GM21723 (cell line): ENCODE measurements around the gene MAGED1.

Source experiments
- ATAC-seq: cut with Tn5 transposase; IDR thresholded peaks from one replicate; pipeline ENCODE4 v1.9.1; 2021; ENCODE audit warnings: mild to moderate bottlenecking, moderate library complexity; ENCODE audit not compliant: unreplicated experiment

Gene MAGED1, protein sequence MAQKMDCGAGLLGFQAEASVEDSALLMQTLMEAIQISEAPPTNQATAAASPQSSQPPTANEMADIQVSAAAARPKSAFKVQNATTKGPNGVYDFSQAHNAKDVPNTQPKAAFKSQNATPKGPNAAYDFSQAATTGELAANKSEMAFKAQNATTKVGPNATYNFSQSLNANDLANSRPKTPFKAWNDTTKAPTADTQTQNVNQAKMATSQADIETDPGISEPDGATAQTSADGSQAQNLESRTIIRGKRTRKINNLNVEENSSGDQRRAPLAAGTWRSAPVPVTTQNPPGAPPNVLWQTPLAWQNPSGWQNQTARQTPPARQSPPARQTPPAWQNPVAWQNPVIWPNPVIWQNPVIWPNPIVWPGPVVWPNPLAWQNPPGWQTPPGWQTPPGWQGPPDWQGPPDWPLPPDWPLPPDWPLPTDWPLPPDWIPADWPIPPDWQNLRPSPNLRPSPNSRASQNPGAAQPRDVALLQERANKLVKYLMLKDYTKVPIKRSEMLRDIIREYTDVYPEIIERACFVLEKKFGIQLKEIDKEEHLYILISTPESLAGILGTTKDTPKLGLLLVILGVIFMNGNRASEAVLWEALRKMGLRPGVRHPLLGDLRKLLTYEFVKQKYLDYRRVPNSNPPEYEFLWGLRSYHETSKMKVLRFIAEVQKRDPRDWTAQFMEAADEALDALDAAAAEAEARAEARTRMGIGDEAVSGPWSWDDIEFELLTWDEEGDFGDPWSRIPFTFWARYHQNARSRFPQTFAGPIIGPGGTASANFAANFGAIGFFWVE

DNA sequence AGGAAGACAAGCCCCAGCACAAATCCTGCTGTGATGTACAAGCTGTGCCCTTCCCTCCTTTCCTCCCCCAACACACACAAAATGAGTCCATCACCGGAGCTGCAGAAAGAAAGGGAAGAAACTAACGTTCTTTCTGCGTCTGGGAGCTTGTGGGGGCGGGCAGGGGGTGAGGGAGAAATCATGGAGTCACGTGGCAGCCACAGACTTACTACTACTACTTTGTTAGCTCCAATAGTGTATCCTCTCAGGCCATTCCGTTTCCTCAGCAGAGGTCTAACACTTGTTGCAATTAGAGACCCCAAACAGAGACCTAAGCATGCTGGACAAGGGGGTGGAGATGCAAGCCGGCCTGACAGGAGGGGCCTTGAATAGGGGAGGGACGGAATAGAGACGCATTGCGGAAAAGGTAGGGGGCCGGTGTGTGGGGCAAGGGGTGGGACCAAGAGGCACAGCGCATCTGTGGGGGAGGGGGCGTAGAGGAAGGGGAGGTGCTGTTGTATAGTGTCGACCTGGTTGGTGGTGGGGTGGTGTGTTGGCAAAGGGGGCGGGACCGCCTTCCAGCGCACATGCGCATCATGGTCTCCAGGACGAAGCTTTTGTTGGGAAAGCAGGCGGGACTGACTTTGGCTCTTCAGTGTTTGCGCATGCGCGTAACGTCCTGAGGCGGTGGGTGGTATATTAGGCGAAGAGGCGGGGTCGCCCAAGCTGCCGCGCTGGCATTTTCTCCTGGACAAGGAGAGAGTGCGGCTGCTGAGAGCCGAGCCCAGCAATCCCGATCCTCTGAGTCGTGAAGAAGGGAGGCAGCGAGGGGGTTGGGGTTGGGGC, at the start of gene MAGED1:
TSS of gene MAGED1 (plus strand) at position 703 of the 825 bp plus-strand sequence. CDS start 682 bp downstream, outside the sequence.
- ATAC-seq: peak; percentile 63

DNA sequence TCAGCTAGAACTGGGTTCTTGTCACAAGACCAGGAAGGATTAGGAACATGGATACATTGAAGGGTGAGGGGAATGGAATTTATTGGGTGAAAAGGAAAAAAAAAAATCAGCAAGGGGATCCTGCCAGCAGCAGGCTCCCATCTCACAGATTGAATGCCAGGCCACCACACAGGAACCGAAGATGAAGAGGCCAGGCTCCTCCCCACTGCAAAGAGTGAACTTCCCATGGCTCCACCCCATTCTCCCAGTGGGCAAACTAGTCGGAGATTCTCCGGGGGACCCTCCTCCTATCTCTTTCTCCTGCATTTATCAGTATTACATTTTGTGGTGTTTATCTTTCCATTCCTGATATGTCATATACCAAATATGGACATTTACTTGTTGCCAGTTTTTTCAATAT, 46.0 kb upstream of the MAGED1 start:
- no peak for ATAC-seq

DNA sequence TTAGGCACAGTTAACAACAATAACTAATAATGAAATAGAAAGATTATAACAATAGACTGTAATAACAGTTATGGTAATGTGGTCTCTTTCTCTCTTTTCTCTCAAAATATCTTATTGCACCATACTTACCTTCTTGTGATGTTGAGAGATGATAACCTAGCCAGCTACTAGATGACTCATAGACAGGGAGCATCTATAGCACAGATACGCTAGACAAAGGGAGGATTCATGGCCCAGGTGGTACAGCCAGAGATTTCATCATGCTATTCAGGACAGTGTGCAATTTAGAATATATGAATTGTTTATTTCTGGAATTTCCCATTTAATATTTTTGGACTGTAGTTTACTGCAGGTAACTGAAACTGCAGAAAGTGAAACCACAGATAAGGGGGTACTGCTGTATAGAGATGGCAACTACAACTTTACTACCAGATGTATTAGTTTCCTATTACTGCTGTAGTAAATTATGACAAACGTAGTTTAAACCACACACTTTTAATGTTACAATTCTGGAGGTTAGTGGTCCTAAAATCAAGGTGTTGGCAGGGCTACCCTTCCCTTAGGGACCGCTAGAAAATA, 41.8 kb upstream of the MAGED1 start:
- peak; percentile 60 for ATAC-seq

DNA sequence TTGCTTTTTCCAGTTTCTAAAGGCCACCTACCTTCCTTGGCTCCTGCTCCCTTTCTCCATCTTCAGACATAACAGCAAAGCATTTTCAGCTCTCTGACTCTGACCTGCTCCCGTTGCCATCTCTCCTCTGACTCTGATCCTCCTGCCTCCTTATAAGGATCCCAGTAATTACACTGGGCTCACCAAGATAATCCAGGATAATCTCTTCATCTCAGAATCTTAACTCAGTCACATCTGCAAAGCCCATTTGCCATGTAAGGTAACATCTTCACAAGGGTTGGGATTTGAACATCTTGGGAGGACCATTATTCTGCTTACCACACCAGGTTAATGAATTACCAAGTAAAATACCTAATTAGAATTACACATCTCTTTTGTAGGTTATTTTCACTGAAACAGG, 41.3 kb upstream of the MAGED1 start:
- ATAC-seq: no peak

DNA sequence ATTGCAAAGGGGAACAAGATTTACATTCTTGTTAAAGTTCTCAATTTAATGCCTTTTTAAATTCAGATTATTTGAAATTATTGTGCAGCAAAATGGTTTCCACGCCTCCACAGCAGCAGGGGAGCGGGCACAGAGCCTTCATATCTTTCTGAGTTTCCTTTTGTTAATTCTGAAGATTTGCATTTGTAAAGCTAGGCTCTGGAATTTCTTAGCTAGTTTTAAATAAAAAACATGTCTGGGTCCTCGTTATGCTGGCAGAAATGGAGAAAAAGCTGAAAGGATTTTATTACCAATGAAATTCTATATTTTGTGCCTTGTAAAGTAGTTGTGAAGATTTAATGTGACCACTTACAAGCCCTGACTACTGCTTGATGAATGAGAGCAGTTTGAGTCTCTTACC, 40.8 kb upstream of the MAGED1 start:
- no peak for ATAC-seq

DNA sequence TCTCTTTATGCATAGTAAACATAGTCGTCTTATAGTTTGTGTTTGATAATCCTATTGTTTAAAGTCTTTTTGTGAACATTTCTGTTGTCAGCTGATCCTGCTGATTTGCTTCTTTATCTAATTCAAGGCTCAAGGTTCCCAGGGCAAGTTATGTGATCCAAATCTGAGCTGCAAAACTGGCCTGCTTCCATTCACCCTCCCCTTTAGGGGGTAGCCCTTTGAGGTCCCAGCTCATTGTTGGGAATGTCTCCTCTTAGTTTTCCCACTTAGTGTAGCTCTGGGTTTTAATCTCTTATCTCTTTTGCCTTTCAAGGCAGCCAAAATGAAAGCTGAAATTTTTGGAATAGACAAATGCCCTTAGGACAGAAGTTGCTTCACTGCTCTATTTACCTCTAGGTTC, 40.2 kb upstream of the MAGED1 start:
- no peak for ATAC-seq

DNA sequence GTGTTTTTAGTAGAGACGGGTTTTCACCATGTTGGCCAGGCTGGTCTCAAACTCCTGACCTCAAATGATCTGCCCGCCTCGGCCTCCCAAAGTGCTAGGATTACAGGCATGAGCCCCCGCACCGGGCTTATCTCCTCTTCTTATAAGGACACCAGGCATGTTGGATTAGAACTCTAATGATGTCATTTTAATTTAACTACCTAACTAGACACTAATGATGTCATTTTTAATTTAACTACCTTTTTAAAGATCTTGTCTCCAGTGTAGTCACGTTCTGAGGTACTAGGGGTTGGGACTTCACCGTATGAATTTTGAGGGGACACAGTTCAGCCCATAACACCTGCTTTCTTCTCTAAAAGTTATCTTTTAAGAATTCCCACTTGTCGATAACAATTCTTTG, 37.7 kb upstream of the MAGED1 start:
- no peak for ATAC-seq

DNA sequence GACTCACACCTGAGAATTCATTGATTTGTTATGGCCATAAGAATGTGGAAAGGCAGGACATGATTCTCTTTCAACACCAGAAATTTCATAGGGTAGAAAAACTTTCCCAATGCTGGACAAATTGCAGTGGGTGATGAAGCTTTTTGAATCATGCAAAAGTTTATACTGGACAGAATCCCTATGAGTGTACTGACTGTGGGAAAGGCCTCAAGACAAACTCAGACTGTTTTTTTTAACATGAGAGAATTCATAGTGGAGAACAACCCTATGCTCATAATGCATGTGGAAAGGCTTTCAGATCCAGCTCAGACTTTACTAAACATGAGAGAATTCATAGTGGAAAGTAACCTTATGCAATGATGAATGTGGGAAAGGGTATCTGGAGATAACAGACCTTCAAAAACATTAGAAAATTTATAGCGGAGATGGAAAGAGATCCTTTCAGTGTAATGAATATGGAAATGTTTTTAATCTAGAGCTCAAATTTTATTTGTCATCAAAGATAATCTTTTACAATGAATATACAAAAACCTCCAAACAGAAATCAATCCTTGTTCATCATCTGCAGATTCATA, 36.2 kb upstream of the MAGED1 start:
- no peak for ATAC-seq

DNA sequence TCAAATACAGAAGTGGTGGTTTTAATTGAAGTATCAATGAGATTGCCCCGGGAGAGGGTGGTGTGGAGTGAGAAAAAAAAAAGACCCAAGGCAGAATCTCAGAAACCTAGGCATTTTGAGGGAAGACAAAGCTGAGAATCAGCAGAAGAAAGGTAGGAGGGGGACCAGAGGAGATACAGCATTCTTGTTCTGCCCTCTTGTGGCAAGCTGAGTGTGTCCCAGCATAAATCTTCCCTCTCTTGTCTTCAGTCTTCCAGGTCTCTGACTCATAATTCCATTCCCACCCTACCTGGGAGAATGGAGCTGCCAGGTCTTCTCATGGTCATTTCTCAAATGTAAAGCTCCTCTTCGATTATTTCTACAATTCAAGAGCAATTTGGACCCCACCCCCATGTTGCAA, 32.7 kb upstream of the MAGED1 start:
- no peak for ATAC-seq

DNA sequence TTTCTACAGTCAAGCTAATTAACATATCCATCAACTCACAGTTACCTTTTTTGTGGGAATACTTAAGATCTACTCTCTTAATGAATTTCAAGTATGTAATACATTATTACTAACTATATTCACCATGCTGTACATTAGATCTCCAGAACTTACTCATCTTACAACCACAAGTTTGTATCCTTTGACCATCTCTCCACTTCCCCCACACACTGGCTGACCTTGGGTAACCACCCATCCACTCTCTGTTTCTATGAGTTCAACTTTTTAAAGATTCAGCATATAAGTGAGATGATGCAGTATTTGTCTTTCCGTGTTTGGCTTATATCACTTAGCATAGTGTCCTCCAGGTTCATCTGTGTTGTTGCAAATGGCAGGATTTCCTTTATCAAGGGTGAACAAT, 30.5 kb upstream of the MAGED1 start:
- no peak for ATAC-seq

DNA sequence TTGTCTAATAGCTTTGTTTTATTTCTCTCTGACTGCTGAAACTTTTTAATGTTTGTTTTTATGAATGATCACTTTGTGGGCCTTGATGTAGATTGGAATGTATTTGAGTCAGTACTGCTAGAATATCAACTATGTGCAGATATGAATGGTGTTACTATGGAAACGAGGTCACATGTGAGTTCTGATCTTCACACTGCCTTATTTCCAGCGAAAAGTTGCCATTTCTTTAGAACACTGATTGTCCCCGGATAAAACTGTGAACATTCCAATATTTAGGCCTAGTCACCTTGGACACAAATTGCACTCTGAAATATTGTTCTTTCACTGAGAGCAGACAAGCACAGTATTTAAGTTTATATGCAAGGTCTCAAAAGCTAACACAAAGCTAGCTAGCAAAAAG, 27.2 kb upstream of the MAGED1 start:
- ATAC-seq: no peak

DNA sequence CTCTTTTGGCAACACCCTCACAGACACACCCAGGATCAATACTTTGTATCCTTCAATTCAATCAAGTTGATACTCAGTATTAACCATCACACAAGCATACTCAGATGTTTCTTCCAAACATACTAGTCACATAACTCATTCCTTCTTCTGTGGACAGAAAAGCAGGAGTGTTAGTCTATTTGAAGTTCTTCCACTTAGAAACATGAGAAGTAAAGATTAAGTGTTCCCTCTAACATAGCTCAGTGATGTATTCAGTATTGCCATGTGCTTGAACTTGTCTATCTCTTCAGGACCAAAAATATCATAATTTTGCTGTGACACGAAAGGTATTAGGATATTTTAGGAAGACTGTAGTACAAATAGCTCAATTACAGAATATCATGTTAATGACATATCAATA, 25.8 kb upstream of the MAGED1 start:
- no peak for ATAC-seq

DNA sequence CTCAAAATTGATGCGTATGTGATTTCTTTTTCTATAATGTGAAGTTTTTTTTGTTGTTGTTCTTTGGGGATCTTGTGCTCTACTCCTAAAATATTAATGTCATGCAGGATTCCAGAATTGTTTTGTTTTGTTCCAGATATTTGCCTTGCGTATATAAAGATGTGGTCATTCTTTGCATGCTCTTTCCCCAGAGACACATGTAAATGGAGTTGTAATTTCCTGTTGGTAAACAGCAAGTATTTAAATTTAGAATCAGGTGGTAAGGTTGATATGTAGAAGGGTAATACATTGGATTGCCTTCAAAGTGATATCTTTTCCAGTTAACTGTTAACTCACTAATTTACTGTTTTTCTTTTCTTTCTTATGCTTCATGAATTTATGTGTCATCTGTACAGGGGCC, 23.1 kb upstream of the MAGED1 start:
- no peak for ATAC-seq

DNA sequence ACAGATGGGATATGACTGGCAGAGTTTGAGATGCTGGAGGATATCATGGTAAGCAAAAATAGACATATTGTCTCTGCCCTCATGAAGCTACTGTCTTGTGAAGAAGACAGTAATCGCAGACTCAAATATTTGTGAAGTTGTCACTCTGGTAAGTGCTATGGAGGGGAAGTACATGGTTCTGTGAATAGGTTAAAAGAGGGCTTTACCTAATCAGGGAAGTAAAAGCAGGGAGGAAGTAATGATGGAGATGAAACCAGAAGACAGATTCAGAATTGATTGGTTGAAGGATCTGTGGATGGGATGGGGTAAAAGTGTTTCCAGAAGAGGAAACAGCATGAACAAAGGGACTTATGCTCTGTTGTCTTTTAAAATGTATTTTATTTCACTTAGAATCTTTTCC, 19.3 kb upstream of the MAGED1 start:
- no peak for ATAC-seq

DNA sequence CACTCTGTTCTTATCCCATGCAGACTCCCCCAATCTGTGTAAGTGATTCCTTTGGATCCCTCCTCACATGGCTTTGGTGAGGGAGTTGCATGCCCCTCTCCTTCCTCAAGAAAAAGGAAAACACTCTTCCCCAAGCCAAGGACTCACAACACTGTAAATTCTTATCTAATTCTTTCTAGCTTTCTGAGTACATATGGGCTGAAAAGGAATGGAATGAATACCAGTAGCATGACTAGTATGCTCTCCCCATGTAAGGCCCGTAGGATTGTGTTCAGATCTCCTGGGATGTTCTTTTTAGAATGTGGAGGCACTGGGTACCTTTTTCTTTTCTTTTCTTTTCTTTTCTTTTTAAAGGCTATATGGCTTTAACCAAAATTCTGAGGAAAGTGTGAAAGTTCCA, 17.0 kb upstream of the MAGED1 start:
- no peak for ATAC-seq

DNA sequence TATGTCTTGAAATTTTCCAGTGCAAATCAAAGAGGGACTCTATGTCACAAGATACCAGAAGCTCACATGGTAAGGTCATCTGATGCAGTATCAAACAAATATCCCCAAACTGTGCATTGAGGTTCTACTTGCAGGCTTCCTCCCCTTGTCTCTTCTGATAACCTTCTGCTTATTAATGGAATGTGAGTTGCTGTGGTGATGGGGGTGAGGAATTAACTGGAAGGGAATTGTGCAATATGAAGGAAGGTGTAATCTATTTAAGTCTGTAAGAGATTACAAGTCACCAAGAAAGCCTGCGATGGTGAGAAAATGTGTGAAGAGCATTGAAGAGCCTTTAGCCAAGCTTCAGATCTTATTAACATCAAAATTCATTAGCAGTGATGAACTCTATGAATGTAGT, 15.4 kb upstream of the MAGED1 start:
- ATAC-seq: no peak

DNA sequence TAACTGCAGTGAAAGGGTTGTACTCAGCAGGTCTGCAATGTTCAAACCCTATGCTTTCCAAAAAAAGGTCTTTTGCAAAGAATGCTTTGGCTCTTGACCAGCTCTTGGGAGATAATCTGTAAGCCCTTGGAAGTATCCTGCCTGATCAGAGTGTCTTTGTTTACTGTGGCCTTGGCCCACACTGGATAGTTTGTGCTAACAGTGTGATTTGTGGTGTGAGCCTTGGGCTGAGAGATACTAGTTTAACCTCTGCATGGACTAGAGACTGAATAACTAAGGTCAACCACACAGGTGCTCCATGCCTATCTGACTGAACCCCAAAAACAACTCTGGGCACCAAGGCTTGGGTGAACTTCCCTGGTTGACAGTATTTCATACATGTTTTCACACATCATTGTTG, 3.6 kb upstream of the MAGED1 start:
- ATAC-seq: no peak

DNA sequence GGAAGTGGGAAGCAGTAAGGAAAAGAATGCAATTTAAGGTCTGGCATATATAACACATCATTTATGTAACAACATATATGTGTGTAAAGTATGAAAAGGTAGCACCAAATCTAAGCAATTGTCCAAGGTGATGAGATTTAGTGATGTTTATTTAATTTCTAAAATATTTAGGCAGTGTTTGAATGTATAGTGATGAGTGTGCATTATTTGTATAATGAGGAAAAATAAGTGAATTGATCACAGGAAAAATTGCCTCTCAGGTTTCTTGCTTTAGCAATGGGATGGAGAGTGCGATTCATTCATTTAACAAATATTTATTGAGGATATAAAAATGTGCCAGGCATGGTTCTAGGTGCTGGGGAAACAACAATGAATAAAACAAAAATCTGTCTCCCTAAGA, 2.2 kb upstream of the MAGED1 start:
- no peak for ATAC-seq

DNA sequence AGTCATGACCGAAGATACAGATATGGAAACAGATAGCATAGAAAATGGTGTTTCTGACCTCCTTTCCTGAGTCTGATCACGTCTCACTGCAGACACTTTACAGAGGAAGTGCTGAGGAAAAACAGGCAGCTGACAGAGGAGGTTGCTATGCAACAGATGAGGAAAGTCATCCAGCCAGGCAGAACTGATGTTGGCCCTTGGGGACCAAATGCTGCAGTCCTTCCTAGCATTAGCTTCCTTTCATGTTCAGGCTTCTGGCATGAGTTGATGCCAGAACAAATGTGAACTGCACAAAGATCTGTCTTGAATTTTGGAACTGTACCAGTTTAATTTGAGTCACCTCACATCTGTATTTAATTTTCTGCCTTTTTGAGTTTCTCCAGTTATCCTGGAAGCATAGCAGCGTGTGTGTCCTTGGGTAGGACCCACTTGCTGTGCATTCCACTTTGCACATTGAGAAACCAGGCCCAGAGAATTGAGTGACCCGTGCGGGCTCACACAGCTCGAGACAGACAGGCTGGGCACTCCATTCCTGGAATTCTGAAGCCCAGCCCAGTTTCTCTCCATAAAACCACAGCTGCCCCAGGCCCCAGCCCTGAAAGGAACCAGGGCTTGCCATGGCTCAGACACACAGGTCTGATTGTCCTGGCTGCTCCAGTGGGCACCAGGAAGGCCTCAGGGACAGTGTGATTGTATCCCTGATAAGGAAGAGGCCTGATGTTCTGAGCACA, 1.4 kb upstream of the MAGED1 start:
- ATAC-seq: peak; percentile 36
